IMR-90 (cell line): ENCODE data around the gene ZNF701. TPM values are rescaled to one million over a fixed set of nuclear protein-coding genes. Genes with fewer than 3 reads are reported as not detected.

ENCODE experiments used
- ATAC-seq: fragments of 200-7000 bp; cut with Tn5 transposase; 2 replicates; pipeline ENCODE4 v1.9.1; 2020; ENCODE audit warnings: low read depth, mild to moderate bottlenecking, moderate library complexity
- BruUV-seq: library from RNA; stranded (reverse); fragments of 400-500 nt; replicated peaks from 2 replicates; lab custom pipeline; 2021; lab: Mats Ljungman, UMichigan
- CTCF ChIA-PET: fragments of 300-600 bp; formaldehyde crosslinking; extraction: SDS; loops from one replicate; lab custom pipeline; 2021; ENCODE audit warnings: antibody characterized with exemption; lab: Yijun Ruan, JAX
- POLR2A ChIA-PET: fragments of 300-600 bp; sonication (Branson Sonifier 250); formaldehyde crosslinking; loops from one replicate; lab custom pipeline; 2022; ENCODE audit warnings: antibody characterized with exemption; ENCODE audit not compliant: unreplicated experiment; lab: Charles Lee
- DNase-seq: peaks from one replicate; pipeline ENCODE4 v3.0.0; 2013
- H2AFZ ChIP-seq: replicated peaks from 2 replicates; pipeline ENCODE3; 2013; ENCODE audit warnings: low read length, mild to moderate bottlenecking; ENCODE audit not compliant: poor library complexity
- H2AK5ac ChIP-seq: 2 replicates; pipeline ENCODE4 v1.6.1; 2013; ENCODE audit warnings: low read depth, low read length, inconsistent platforms
- H2AK9ac ChIP-seq: replicated peaks from 2 replicates; pipeline ENCODE3; 2013; ENCODE audit warnings: mild to moderate bottlenecking, low read depth, low read length, moderate library complexity; ENCODE audit not compliant: poor library complexity
- H2BK120ac ChIP-seq: 2 replicates; pipeline ENCODE4 v1.6.1; 2013; ENCODE audit warnings: low read depth, low read length, inconsistent platforms
- H2BK15ac ChIP-seq: 3 replicates; pipeline ENCODE4 v1.6.1; 2013; ENCODE audit warnings: low read depth, low read length, inconsistent platforms
- H2BK20ac ChIP-seq: 2 replicates; pipeline ENCODE4 v1.6.1; 2013; ENCODE audit warnings: low read depth, mild to moderate bottlenecking, inconsistent platforms, low read length, moderate library complexity
- H2BK5ac ChIP-seq: 2 replicates; pipeline ENCODE4 v1.6.1; 2013; ENCODE audit warnings: mild to moderate bottlenecking, low read depth, low read length, inconsistent platforms; ENCODE audit not compliant: poor library complexity, severe bottlenecking
- H3K14ac ChIP-seq: replicated peaks from 2 replicates; pipeline ENCODE4 v1.6.1; 2013; ENCODE audit warnings: low read depth, low read length, inconsistent platforms
- H3K18ac ChIP-seq: 2 replicates; pipeline ENCODE4 v1.6.1; 2013; ENCODE audit warnings: low read depth, low read length, control low read depth
- H3K23ac ChIP-seq: 2 replicates; pipeline ENCODE4 v1.6.1; 2013; ENCODE audit warnings: low read depth, low read length, inconsistent platforms
- H3K27ac ChIP-seq: 2 replicates; pipeline ENCODE4 v1.5.1; 2013; ENCODE audit warnings: mild to moderate bottlenecking, control low read depth, low read length; ENCODE audit not compliant: insufficient read depth
- H3K27me3 ChIP-seq: 2 replicates; pipeline ENCODE4 v1.6.1; 2013; ENCODE audit warnings: low read length; ENCODE audit not compliant: control insufficient read depth, insufficient read depth
- H3K36me3 ChIP-seq: 2 replicates; pipeline ENCODE4 v1.6.1; 2013; ENCODE audit warnings: low read length, mixed read lengths; ENCODE audit not compliant: control insufficient read depth, insufficient read depth
- H3K4ac ChIP-seq: 2 replicates; pipeline ENCODE4 v1.6.1; 2013; ENCODE audit warnings: low read depth, low read length, inconsistent platforms
- H3K4me1 ChIP-seq: 2 replicates; pipeline ENCODE4 v1.6.1; 2013; ENCODE audit warnings: low read length, mixed read lengths; ENCODE audit not compliant: control insufficient read depth, insufficient read depth
- H3K4me2 ChIP-seq: 2 replicates; pipeline ENCODE4 v1.6.1; 2013; ENCODE audit warnings: low read depth, mild to moderate bottlenecking, control low read depth, low read length, moderate library complexity
- H3K4me3 ChIP-seq: 2 replicates; pipeline ENCODE4 v1.5.1; 2013; ENCODE audit warnings: low read depth, mild to moderate bottlenecking, control low read depth, low read length, moderate library complexity; ENCODE audit not compliant: insufficient read depth
- H3K56ac ChIP-seq: 2 replicates; pipeline ENCODE4 v1.6.1; 2013; ENCODE audit warnings: low read length, inconsistent platforms; ENCODE audit not compliant: insufficient read depth; ENCODE audit errors: extremely low read depth
- H3K79me1 ChIP-seq, 2 experiments: 2 replicates each; pipeline ENCODE4 v1.6.1; 2013; ENCODE audit warnings: low read length in 2 of 2, inconsistent platforms in 1 of 2, low read depth in 1 of 2
- H3K9ac ChIP-seq: 2 replicates; pipeline ENCODE4 v1.6.1; 2013; ENCODE audit warnings: low read depth, low read length, control low read depth
- H3K9me1 ChIP-seq: 2 replicates; pipeline ENCODE4 v1.6.1; 2013; ENCODE audit warnings: low read length, inconsistent platforms; ENCODE audit not compliant: insufficient read depth
- H3K9me3 ChIP-seq: 2 replicates; pipeline ENCODE4 v1.6.1; 2013; ENCODE audit warnings: low read length; ENCODE audit not compliant: control insufficient read depth, insufficient read depth
- H4K20me1 ChIP-seq: 2 replicates; pipeline ENCODE4 v1.6.1; 2013; ENCODE audit warnings: low read length, inconsistent platforms; ENCODE audit not compliant: insufficient read depth
- H4K5ac ChIP-seq: 2 replicates; pipeline ENCODE4 v1.6.1; 2013; ENCODE audit warnings: mild to moderate bottlenecking, low read depth, low read length, control low read depth
- H4K8ac ChIP-seq, 2 experiments: 2 replicates each; pipeline ENCODE4 v1.6.1; 2013; ENCODE audit warnings: low read depth in 2 of 2, low read length in 2 of 2, control low read depth in 1 of 2, inconsistent platforms in 1 of 2
- H4K91ac ChIP-seq: 2 replicates; pipeline ENCODE4 v1.6.1; 2013; ENCODE audit warnings: low read depth, low read length, inconsistent platforms; ENCODE audit not compliant: insufficient read depth
- POLR2A ChIP-seq: IDR thresholded peaks from 2 replicates; pipeline ENCODE4 v1.6.1; 2012; ENCODE audit warnings: mild to moderate bottlenecking, low read depth, low read length
- WGBS, 2 experiments: methylation state at CpG; one replicate each; pipeline versions ENCODE4 v1.1.5 to v1.1.7; 2013; ENCODE audit warnings: missing lambda C conversion rate in 2 of 2; ENCODE audit not compliant: insufficient read length in 1 of 2; ENCODE audit errors: extremely low coverage in 2 of 2; 5-methylcytosine and 5-hydroxymethylcytosine counted together
- dilution Hi-C: fragments of 300-500 bp; cut with HindIII; formaldehyde crosslinking; loops from one replicate; pipeline ENCODE4 v1.14.3; 2018; ENCODE audit warnings: low sequenced_read_pairs; ENCODE audit not compliant: unreplicated experiment
- in situ Hi-C: fragments of 300-500 bp; cut with MboI; formaldehyde crosslinking; loops from 3 replicates; pipeline ENCODE4 v1.14.3; 2019; ENCODE audit warnings: low sequenced_read_pairs, inconsistent platforms, mixed read lengths
- intact Hi-C: fragments of 100-400 bp; cut with micrococcal nuclease; formaldehyde crosslinking; loops from 2 replicates; pipeline ENCODE4 v1.10.0; 2022
- polyA plus RNA-seq, 3 experiments: library from polyadenylated mRNA; depleted of rRNA; stranded (reverse); fragments of >200 nt; gene quantifications; 2 replicates each; pipeline ENCODE4 v1.2.3, GENCODE V29; 2012; ENCODE audit warnings: low replicate concordance in 1 of 3
- total RNA-seq: library from RNA; depleted of rRNA; stranded (reverse); fragments of >200 nt; gene quantifications from 2 replicates; pipeline ENCODE4 v1.2.3, GENCODE V29; 2012

The ZNF701 gene
- total and polyA plus RNA-seq, 2 of the 4 experiments (the other 2 are of a cell fraction), result 3.8 to 12.2 TPM

DNA sequence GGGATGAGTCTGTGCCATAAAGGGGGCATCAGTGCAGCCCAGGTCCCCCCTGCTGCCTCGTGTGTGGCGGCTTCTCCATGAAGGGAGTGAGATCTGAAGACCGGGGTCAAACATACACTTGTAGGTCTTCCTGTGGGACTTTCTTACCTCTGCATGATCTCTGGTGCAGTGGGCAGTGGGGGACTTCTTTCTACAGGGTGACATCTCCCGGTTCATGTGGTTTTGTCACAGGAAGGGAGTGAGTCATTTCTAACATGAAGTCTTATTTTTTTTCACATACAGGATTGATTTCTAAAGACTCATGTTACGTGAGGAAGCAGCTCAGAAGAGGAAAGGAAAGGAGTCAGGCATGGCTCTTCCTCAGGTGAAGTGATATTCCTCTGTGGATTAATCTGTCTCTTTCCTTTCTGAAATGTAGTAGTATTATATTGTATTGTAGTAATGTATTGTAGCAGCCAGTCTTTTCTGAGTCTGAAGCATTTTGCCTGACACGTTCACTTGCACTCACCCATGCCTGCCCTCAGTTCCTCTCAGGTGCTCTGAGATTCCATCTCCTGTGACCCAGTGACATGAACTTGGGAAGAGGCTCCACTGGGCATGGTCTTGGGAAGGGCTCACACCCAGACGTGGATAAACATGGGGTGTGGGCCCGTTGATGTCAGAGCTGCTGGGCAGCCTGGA is 27.0 kb upstream of the ZNF701 start:
- CTCF ChIA-PET, result no interaction called here

More for the DNA sequence above, 27.0 kb upstream of the ZNF701 start:
- Histone ChIP-seq H3K4me3 (no peak overlapping the region), H4K8ac (no peak overlapping the region), H3K4me1 (no peaks in the 10 kb centered on the region), H4K20me1 (no peaks in the 10 kb centered on the region), H3K9me3 (peaks cover 17% of the 10 kb centered on the region), H3K36me3 (peaks cover 46% of the 10 kb centered on the region), H3K27ac (no peak overlapping the region), H3K4ac (no peak overlapping the region), H2BK20ac (no peak overlapping the region), H3K9ac (no peak overlapping the region), H2BK15ac (no peak overlapping the region), H3K56ac (no peak overlapping the region), H3K27me3 (no peaks in the 10 kb centered on the region), H3K4me2 (no peak overlapping the region), H3K23ac (no peak overlapping the region), H4K5ac (no peak overlapping the region), H4K91ac (no peak overlapping the region), H2BK5ac (no peak overlapping the region), H3K18ac (no peak overlapping the region), H2AK9ac (no peak overlapping the region), H2AFZ (no peak overlapping the region), H3K79me1 (peaks cover 7 to 24% of the 10 kb centered on the region in 2 experiments; a peak in 3 of 4 replicates), H2BK120ac (no peak overlapping the region), H3K14ac (no peak overlapping the region), H3K9me1 (no peaks in the 10 kb centered on the region), H2AK5ac (no peak overlapping the region)
- in situ Hi-C loops, result no loop called here
- intact Hi-C loops, result no loop called here
- no peak for TF ChIP-seq POLR2A
- dilution Hi-C loops, result no loop called here
- POLR2A ChIA-PET, result no interaction called here
- ATAC-seq (no peak), DNase-seq (peak; percentile 19)
- 60% methylated on average over 1 of the region's 8 CpGs; no CpG with 5 or more reads in 1 of the 2 experiments for WGBS, 2 experiments
- no TSS peak for BruUV-seq
